Lower leg skin (tissue), 4 donors: ENCODE results near the gene CHAT. TPM values are rescaled to one million over a fixed set of nuclear protein-coding genes. Genes with fewer than 3 reads are reported as not detected.
A peak's percentile ranks its signal among the peaks of the same experiment; 100 is the strongest.

Source experiments
- DNase-seq, 2 donors: peaks; one replicate each; pipeline ENCODE4 v3.0.0-alpha.2; 2019; ENCODE audit warnings: low spot score in 2 of 2
- H3K4me3 ChIP-seq: fragments of 200-600 bp; sonication (generic); 2 replicates; pipeline ENCODE4 v1.5.1; 2017; ENCODE audit warnings: mild to moderate bottlenecking, low read depth; ENCODE audit not compliant: poor library complexity, severe bottlenecking
- CTCF ChIP-seq, 3 donors: fragments of 450-650 bp; IDR thresholded peaks; one replicate each; pipeline ENCODE4 v1.5.1; 2016; ENCODE audit warnings: antibody characterized with exemption in 3 of 3, mild to moderate bottlenecking in 3 of 3, moderate library complexity in 2 of 3
- POLR2A ChIP-seq, 2 donors: fragments of 450-650 bp; IDR thresholded peaks; one replicate each; pipeline ENCODE4 v1.6.1; 2016 to 2017; ENCODE audit warnings: antibody characterized with exemption in 2 of 2, mild to moderate bottlenecking in 1 of 2, moderate library complexity in 1 of 2
- WGBS, 2 donors: methylation state at CpG; one replicate each; pipeline ENCODE4 v1.1.5; 2018; 5-methylcytosine and 5-hydroxymethylcytosine counted together
- intact Hi-C: fragments of 100-400 bp; cut with DNase I; formaldehyde crosslinking; loops from one replicate; pipeline ENCODE4 v1.15.0; 2023; ENCODE audit warnings: low total_unique reads
- total RNA-seq, 4 donors: library from RNA; depleted of rRNA; stranded (reverse); fragments of >200 nt; gene quantifications; one replicate each; pipeline ENCODE4 v1.1.0, GENCODE V29; 2016

The CHAT gene
- total RNA-seq, 4 donors from 2014 or later, result not detected

GRCh38 chr10:49595003-49595712 is 18.7 kb upstream of the CHAT start:
- H3K4me3 ChIP-seq, result no peak overlapping the region
- peak in 1 of 2 donors; percentile 9 for DNase-seq
- 61 to 63% methylated on average over 10 of the region's 10 CpGs for WGBS, 2 donors
- TF ChIP-seq POLR2A (IDR thresholded peaks at IDR 0.05), result no peak
- TF ChIP-seq CTCF (IDR thresholded peaks at IDR 0.05), result no peak
- intact Hi-C loops, result no loop called here

GRCh38 chr10:49595713-49596492 is 17.9 kb upstream of the CHAT start:
- 64 to 69% methylated on average over 13 of the region's 13 CpGs for WGBS, 2 donors
- intact Hi-C loops, result no loop called here
- TF ChIP-seq CTCF (IDR thresholded peaks at IDR 0.05) (no peak), POLR2A (IDR thresholded peaks at IDR 0.05) (no peak)
- DNase-seq, result peak in 1 of 2 donors; percentile 8
- no peak overlapping the region for H3K4me3 ChIP-seq

GRCh38 chr10:49596493-49596809 is 17.4 kb upstream of the CHAT start:
- peak in 1 of 2 donors; percentile 10 for DNase-seq
- no peak for TF ChIP-seq POLR2A (IDR thresholded peaks at IDR 0.05)
- no peak for TF ChIP-seq CTCF (IDR thresholded peaks at IDR 0.05)
- intact Hi-C loops, result no loop called here

DNA sequence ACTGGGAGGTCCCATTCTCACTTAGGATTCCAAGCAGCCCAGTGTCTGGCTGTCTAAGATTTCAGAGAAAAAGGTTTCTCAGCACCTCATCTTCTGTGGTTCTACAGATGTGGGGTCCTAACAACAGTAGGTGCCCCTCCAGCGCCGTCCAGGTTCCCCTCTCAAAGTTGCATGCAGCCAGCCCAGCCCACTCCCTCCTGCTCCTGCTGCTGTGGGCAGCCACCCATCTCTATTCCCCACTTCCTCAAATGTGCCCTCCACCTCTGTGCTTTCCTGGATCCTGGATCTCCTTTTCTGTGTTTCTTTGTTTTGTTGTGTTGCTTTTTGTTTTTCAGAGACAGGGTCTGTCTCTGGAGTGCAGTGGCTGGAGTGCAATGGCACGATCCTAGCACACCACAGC is 17.0 kb upstream of the CHAT start:
- H3K4me3 ChIP-seq, result no peak overlapping the region
- 67 to 82% methylated on average over 3 of the region's 3 CpGs for WGBS, 2 donors
- TF ChIP-seq POLR2A (IDR thresholded peaks at IDR 0.05) (no peak), CTCF (IDR thresholded peaks at IDR 0.05) (no peak)
- DNase-seq, result peak in 1 of 2 donors; percentile 1
- intact Hi-C loops, result no loop called here

More at GRCh38 chr10:49596493-49596809, 17.4 kb upstream of the CHAT start:
- no peak overlapping the region for H3K4me3 ChIP-seq
- 54 to 60% methylated on average over 3 of the region's 3 CpGs for WGBS, 2 donors

DNA sequence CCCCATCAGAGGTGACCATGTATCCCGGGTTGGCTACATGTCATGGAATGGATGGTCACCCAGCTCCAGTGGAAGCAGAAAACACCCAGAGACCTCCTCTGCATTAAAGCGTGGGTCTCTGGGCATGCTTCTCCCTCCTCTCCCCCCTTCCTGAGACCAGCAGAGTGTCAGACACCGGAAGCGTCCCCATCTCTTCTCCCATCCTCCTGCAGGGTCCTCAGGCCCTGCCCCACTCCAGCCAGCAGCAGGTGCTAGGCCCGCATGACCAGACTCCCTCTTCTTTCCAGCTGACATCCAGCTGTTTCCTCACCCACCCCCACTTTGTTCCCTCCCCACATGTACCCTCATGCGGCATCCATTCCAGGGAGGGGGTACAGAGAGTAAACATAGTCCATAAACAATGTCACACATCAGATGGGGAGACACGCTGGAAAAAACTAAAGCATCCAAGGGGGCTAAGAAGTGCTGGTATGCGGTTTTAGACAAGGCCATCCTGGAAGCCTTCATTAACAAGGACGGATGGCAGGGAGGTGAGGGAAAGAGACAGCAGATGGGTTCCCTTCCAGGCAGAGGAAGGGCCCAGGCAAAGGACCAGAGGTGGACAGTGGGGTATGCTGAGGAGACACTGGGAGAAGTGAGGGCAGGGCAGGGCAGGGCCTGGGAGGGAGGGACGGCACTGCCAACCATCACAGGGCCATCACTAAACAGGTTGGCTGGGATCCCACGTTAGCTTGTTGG is 16.2 kb upstream of the CHAT start:
- H3K4me3 ChIP-seq, result no peak overlapping the region

More for the DNA sequence above, 16.2 kb upstream of the CHAT start:
- DNase-seq, result peak in 1 of 2 donors; percentile 1
- 77 to 82% methylated on average over 11 of the region's 11 CpGs for WGBS, 2 donors
- no peak for TF ChIP-seq POLR2A (IDR thresholded peaks at IDR 0.05)
- TF ChIP-seq CTCF (IDR thresholded peaks at IDR 0.05), result no peak
- intact Hi-C loops, result no loop called here
